ENCODE measurements around the gene MCRIP2. TPM values are rescaled to one million over a fixed set of nuclear protein-coding genes. Genes with fewer than 3 reads are reported as not detected.

MCRIP2 gene
- total RNA-seq, 1 donor: 13.3 TPM

DNA sequence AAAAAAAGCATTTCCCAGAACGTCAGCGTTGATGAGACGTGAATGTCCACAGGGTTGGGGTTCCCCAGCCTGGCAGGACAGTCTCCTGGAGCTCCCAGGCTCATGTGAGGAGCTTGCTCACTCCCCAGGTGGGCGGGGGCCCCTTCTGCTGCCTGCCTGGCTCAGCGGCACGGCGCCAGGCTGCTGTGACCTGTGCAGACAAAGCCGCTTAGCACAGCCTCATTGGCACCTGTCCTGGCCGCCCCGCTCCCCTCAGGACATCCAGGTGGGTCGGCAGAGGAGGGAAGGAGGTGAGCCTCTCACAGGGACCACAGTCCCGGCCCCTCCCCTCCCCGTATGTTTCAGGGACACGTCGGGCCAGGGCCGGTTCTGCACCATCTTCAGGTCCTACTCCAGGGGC lies 23.8 kb upstream of the MCRIP2 start:
- H3K4me3 ChIP-seq (ENCODE audit: low read depth, low read length): no peak overlapping the region
- no peak for DNase-seq (ENCODE audit: low read depth)
- TF ChIP-seq CTCF (IDR thresholded peaks at IDR 0.05; ENCODE audit: insufficient read depth, low read length): no peak

DNA sequence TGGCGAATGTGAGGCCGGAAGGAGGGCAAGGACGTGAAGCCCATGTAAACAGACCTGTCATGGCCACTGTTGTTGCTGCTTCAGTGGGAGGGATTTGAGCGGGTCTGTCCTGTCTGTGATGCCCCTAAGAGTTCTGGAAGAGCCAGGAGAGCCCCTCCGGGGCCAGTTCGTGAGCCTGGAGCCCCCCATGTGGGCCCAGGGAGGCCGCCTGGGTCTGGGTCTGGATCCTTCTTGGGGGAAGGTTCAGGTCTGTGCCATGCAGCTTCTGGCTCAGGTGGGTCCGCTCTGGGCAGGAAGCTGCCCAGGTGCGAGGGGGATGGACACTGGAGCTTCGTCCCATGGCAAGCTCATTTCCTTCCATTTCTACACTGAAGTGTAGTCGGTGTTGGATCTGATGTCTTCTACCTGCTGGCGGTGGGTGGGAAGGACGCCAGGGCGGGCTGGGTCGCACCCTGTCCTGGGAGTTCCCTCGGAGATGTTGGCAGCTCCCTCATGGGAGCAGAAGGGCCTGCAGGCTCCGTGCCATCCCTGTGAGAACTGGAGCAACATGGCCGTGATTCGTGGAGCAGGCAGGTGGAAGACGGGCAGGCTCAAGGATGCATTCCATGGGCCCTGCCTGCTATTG lies 22.0 kb upstream of the MCRIP2 start:
- no peak for TF ChIP-seq CTCF (IDR thresholded peaks at IDR 0.05; ENCODE audit: insufficient read depth, low read length)
- no peak for DNase-seq (ENCODE audit: low read depth)

GRCh38 chr16:620700-621525 lies 20.7 kb upstream of the MCRIP2 start:
- DNase-seq (ENCODE audit: low read depth): peak; percentile 15
- no peak overlapping the region for H3K4me3 ChIP-seq (ENCODE audit: low read depth, low read length)
- TF ChIP-seq CTCF (IDR thresholded peaks at IDR 0.05; ENCODE audit: insufficient read depth, low read length): no peak

More for the DNA sequence above, 22.0 kb upstream of the MCRIP2 start:
- no peak overlapping the region for H3K4me3 ChIP-seq (ENCODE audit: low read depth, low read length)

DNA sequence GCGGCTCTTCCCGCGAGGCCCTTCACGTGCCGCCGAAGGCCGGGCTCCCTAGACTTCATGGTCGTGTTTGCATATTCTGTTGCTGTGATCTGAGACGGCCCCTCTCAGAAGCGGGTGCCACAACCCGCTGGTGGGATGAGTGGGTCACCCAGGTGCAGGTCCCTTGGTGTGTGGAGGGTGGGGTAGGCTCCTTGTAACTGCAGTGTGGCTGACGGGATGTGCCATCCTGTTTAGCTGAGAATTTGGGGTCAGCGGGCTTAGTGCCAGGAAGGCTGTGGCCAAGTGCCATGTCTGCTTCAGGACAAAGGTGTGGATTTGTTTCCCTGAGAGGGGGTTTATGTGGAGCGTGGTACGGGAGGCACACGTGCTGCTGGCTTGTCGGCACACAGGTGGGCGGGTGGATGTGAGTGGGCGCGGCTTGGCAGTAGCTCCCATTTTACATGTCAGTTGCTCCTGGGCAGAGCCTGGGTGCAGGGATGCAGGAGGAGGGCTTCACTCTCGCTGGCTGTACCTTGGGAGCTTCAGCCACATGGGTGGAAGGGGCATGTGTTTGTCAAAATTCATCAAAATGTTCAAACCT lies 20.0 kb upstream of the MCRIP2 start:
- no peak for TF ChIP-seq CTCF (IDR thresholded peaks at IDR 0.05; ENCODE audit: insufficient read depth, low read length)
- no peak for DNase-seq (ENCODE audit: low read depth)
- H3K4me3 ChIP-seq (ENCODE audit: low read depth, low read length): no peak overlapping the region

DNA sequence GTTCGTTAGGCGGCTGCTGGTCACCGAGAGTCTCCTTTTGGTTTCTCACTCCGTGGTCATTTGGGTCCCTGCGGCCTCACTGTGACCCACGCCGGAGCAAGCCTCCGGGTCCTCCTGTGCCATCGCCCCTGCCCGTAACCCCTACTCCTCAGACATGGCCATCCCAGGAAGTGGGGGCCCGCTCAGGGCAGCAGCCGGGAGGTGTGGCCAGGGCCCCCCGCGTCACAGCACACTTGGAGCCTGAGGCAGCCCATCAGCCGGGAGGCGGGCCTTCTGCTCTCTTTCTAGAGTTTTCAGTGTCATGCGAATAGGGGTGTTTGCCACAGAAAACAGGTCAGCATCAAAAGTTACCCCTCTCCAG lies 18.7 kb upstream of the MCRIP2 start:
- no peak for DNase-seq (ENCODE audit: low read depth)
- TF ChIP-seq CTCF (IDR thresholded peaks at IDR 0.05; ENCODE audit: insufficient read depth, low read length): no peak
- no peak overlapping the region for H3K4me3 ChIP-seq (ENCODE audit: low read depth, low read length)

GRCh38 chr16:624526-625070 lies 17.0 kb upstream of the MCRIP2 start:
- DNase-seq (ENCODE audit: low read depth): no peak
- TF ChIP-seq CTCF (IDR thresholded peaks at IDR 0.05; ENCODE audit: insufficient read depth, low read length): no peak

More at GRCh38 chr16:624526-625070, 17.0 kb upstream of the MCRIP2 start:
- H3K4me3 ChIP-seq (ENCODE audit: low read depth, low read length): no peak overlapping the region
